Skin epidermis (tissue), 12 donors: ENCODE measurements around the gene GRIK4.
"Not testable (repeated sequence)": the region's sequence is repeated elsewhere in the genome, so short reads cannot be mapped to it uniquely, and the experiment has no call there.

ENCODE experiments used
- H3K27ac ChIP-seq, 21 experiments: fragments of 200-600 bp; sonication (generic) in 11 of 21; one replicate each; pipeline ENCODE4 v1.5.0; 2020; ENCODE audit warnings: mild to moderate bottlenecking in 3 of 21, inconsistent platforms in 2 of 21, moderate library complexity in 2 of 21
- H3K4me3 ChIP-seq, 7 experiments: fragments of 200-600 bp; sonication (generic) in 2 of 7; one replicate each; pipeline ENCODE4 v1.5.0; 2020; ENCODE audit warnings: inconsistent platforms in 2 of 7, mild to moderate bottlenecking in 2 of 7, moderate library complexity in 1 of 7

Gene GRIK4

GRCh38 chr11:120749395-120749794, 237.8 kb downstream of the GRIK4 start:
- H3K4me3 ChIP-seq: no peak overlapping the region

GRCh38 chr11:120750647-120751549, 239.3 kb downstream of the GRIK4 start:
- no peak overlapping the region for H3K4me3 ChIP-seq
- H3K27ac ChIP-seq: no peak overlapping the region

More at GRCh38 chr11:120749395-120749794, 237.8 kb downstream of the GRIK4 start:
- H3K27ac ChIP-seq: no peak overlapping the region

- no peak overlapping the region for H3K4me3 ChIP-seq
- H3K27ac ChIP-seq: no peak overlapping the region
Observed at GRCh38 chr11:120751550-120751949, 240.0 kb downstream of the GRIK4 start.

- Histone ChIP-seq H3K27ac (no peak overlapping the region), H3K4me3 (no peak overlapping the region)
Observed at GRCh38 chr11:120752668-120753067, 241.1 kb downstream of the GRIK4 start.

GRCh38 chr11:120756931-120757330, 245.4 kb downstream of the GRIK4 start:
- Histone ChIP-seq H3K4me3 (no peak overlapping the region), H3K27ac (no peak overlapping the region)

GRCh38 chr11:120759046-120759445, 247.5 kb downstream of the GRIK4 start:
- Histone ChIP-seq H3K27ac (no peak overlapping the region), H3K4me3 (no peak overlapping the region)

GRCh38 chr11:120765710-120766109, 254.2 kb downstream of the GRIK4 start:
- H3K27ac ChIP-seq, H3K4me3 ChIP-seq: not testable (repeated sequence)

- H3K27ac ChIP-seq: no peak overlapping the region
- H3K4me3 ChIP-seq: no peak overlapping the region
Observed at GRCh38 chr11:120766318-120766717, 254.8 kb downstream of the GRIK4 start.

GRCh38 chr11:120768949-120769348, 257.4 kb downstream of the GRIK4 start:
- H3K27ac ChIP-seq: no peak overlapping the region
- no peak overlapping the region for H3K4me3 ChIP-seq

- H3K4me3 ChIP-seq: no peak overlapping the region
- no peak overlapping the region for H3K27ac ChIP-seq
Observed at GRCh38 chr11:120769906-120770305, 258.4 kb downstream of the GRIK4 start.

GRCh38 chr11:120771551-120772060, 260.1 kb downstream of the GRIK4 start:
- H3K4me3 ChIP-seq: no peak overlapping the region
- no peak overlapping the region for H3K27ac ChIP-seq

- Histone ChIP-seq H3K27ac (no peak overlapping the region), H3K4me3 (no peak overlapping the region)
Observed at GRCh38 chr11:120773501-120774031, 262.0 kb downstream of the GRIK4 start.

- Histone ChIP-seq H3K4me3 (no peak overlapping the region), H3K27ac (no peak overlapping the region)
Observed at GRCh38 chr11:120774591-120775386, 263.2 kb downstream of the GRIK4 start.

- H3K27ac ChIP-seq: no peak overlapping the region
- no peak overlapping the region for H3K4me3 ChIP-seq
Observed at GRCh38 chr11:120775986-120776951, 264.7 kb downstream of the GRIK4 start.

GRCh38 chr11:120778685-120779490, 267.3 kb downstream of the GRIK4 start:
- no peak overlapping the region for H3K4me3 ChIP-seq
- H3K27ac ChIP-seq: no peak overlapping the region

GRCh38 chr11:120780239-120780638, 268.7 kb downstream of the GRIK4 start:
- Histone ChIP-seq H3K27ac (no peak overlapping the region), H3K4me3 (no peak overlapping the region)

GRCh38 chr11:120781486-120782120, 270.1 kb downstream of the GRIK4 start:
- Histone ChIP-seq H3K27ac (no peak overlapping the region), H3K4me3 (no peak overlapping the region)
